ENCODE data around the gene USP32. TPM values are rescaled to one million over a fixed set of nuclear protein-coding genes. Genes with fewer than 3 reads are reported as not detected.
"Not testable (repeated sequence)": the region's sequence is repeated elsewhere in the genome, so short reads cannot be mapped to it uniquely, and the experiment has no call there.

USP32 gene
- total and polyA plus RNA-seq, 2 donors from 2014 or later: 14.6 to 53.1 TPM

DNA sequence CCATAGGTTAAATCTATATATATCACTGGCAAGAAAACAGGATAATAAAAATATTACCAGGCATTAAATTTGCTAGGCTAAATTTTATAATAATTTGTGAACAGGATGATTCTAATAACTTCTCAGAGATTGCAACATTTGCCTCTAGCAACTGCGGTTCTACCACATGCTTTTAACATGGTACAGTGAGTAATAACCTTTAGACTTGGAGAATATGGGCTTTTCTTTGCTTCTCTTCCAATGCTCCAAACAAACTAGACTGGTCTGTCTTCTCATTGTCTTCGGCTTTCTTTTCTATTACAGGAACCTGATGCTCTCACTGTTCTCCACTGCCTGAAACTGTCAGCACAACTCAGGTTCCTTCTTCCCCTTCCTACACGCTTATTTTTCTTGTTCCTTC lies 161.6 kb downstream of the USP32 start:
- Histone ChIP-seq H3K27me3 (ENCODE audit: control insufficient read depth, insufficient read depth, low read length) (no peaks in the 10 kb centered on the region), H3K27ac (ENCODE audit: low read depth in 2 of 2, low read length in 2 of 2) (no peak overlapping the region), H3K9me3 (ENCODE audit: control insufficient read depth in 2 of 3, insufficient read depth in 1 of 3, low read length in 3 of 3) (no peaks in the 10 kb centered on the region), H3K36me3 (ENCODE audit: control insufficient read depth in 2 of 3, insufficient read depth in 3 of 3, low read length in 3 of 3) (peaks cover 0 to 6% (median 1%) of the 10 kb centered on the region in 3 donors), H3K4me3 (ENCODE audit: low read length in 3 of 3) (no peak overlapping the region), H3K9ac (ENCODE audit: low read length in 3 of 3) (no peak overlapping the region), H3K4me1 (ENCODE audit: control insufficient read depth in 2 of 3, insufficient read depth in 2 of 3, low read depth in 1 of 3, low read length in 3 of 3) (no peaks in the 10 kb centered on the region)
- DNase-seq (no peak), FAIRE-seq (no peak)
- TF ChIP-seq, protein P1, sequence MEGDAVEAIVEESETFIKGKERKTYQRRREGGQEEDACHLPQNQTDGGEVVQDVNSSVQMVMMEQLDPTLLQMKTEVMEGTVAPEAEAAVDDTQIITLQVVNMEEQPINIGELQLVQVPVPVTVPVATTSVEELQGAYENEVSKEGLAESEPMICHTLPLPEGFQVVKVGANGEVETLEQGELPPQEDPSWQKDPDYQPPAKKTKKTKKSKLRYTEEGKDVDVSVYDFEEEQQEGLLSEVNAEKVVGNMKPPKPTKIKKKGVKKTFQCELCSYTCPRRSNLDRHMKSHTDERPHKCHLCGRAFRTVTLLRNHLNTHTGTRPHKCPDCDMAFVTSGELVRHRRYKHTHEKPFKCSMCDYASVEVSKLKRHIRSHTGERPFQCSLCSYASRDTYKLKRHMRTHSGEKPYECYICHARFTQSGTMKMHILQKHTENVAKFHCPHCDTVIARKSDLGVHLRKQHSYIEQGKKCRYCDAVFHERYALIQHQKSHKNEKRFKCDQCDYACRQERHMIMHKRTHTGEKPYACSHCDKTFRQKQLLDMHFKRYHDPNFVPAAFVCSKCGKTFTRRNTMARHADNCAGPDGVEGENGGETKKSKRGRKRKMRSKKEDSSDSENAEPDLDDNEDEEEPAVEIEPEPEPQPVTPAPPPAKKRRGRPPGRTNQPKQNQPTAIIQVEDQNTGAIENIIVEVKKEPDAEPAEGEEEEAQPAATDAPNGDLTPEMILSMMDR (IDR thresholded peaks at IDR 0.05; ENCODE audit: borderline replicate concordance, extremely low read depth, insufficient read depth): no peak
- intact Hi-C loops (cut with DNase I): no loop called here

DNA sequence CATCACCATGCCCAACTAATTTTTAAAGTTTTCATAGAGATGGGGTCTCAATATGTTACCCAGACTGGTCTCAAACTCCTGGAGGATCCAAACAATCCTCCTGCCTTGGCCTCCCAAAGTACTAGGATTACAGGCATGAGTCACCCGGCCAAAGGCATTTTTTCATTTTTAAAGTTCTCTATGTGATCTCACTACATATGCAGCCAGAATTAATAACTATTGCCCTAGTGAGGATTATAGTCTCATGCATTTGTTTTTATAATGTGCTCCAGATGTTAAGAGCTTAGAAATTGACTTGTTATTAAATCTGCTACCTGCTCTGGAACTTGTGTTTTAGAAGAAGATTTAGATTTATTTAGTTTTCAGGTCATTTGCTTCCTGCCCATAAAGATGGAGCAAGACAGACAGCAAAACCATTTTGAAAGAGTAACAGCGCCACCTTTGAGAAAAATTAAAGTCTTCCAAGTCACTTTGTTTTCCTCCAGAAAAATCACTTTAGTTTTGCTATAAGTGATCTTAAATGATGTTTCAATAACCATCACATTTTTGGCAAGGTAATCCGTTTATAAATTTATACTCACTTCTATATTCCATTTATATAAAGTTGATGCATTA lies 162.6 kb downstream of the USP32 start:
- FAIRE-seq (no peak), DNase-seq (no peak)
- no peaks in the 10 kb centered on the region for H3K4me1 ChIP-seq (ENCODE audit: control insufficient read depth in 2 of 3, insufficient read depth in 2 of 3, low read depth in 1 of 3, low read length in 3 of 3)
- intact Hi-C loops (cut with DNase I): no loop called here
- H3K9me3 ChIP-seq (ENCODE audit: control insufficient read depth in 2 of 3, insufficient read depth in 1 of 3, low read length in 3 of 3): no peaks in the 10 kb centered on the region
- TF ChIP-seq, protein P1 (IDR thresholded peaks at IDR 0.05; ENCODE audit: borderline replicate concordance, extremely low read depth, insufficient read depth): no peak
- H3K4me3 ChIP-seq (ENCODE audit: low read length in 3 of 3): no peak overlapping the region
- H3K36me3 ChIP-seq (ENCODE audit: control insufficient read depth in 2 of 3, insufficient read depth in 3 of 3, low read length in 3 of 3): peaks cover 2 to 6% (median 2%) of the 10 kb centered on the region in 3 donors
- H3K9ac ChIP-seq (ENCODE audit: low read length in 3 of 3): no peak overlapping the region
- H3K27ac ChIP-seq (ENCODE audit: low read depth in 2 of 2, low read length in 2 of 2): no peak overlapping the region
- no peaks in the 10 kb centered on the region for H3K27me3 ChIP-seq (ENCODE audit: control insufficient read depth, insufficient read depth, low read length)

DNA sequence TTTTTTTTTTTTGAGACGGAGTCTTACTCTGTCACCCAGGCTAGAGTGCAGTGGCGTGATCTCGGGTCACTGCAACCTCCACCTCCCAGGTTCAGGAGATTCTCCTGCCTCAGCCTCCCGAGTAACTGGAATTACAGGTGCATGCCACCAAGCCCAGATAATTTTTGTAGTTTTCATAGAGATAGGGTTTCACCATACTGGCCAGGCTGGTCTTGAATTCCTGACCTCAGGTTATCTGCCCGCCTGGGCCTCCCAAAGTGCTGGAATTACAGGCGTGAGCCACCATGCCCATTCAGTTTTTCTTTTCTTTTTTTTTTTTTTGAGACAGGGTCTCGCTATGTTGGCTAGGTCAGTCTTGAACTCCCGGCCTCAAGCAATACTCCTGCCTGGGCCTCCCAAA lies 164.7 kb downstream of the USP32 start:
- DNase-seq; H3K9me3 ChIP-seq (ENCODE audit: control insufficient read depth in 2 of 3, insufficient read depth in 1 of 3, low read length in 3 of 3); H3K4me1 ChIP-seq (ENCODE audit: control insufficient read depth in 2 of 3, insufficient read depth in 2 of 3, low read depth in 1 of 3, low read length in 3 of 3); H3K27me3 ChIP-seq (ENCODE audit: control insufficient read depth, insufficient read depth, low read length); H3K4me3 ChIP-seq (ENCODE audit: low read length in 3 of 3); H3K9ac ChIP-seq (ENCODE audit: low read length in 3 of 3); FAIRE-seq; intact Hi-C loops (cut with DNase I); H3K27ac ChIP-seq (ENCODE audit: low read depth in 2 of 2, low read length in 2 of 2): not testable (repeated sequence)
- H3K36me3 ChIP-seq (ENCODE audit: control insufficient read depth in 2 of 3, insufficient read depth in 3 of 3, low read length in 3 of 3): peaks cover 4 to 20% (median 6%) of the 10 kb centered on the region in 3 donors

DNA sequence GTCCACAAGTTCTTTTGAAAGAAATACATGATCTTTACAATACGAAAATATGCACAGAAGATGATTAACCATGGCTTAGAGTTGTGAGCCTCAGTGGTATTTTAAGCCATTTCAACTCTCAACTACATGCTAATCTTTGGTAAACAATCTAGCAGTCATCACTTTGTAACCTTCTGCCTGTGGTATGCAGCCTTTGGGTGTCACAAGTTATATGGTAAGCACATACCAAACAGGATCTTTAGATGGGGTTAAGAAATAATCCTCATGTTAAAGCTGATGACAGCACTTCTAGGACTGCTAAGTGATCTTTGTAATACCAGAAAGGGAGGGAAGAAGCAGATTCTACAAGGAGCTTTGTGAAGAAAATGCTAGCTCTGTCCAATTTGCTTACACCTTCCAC lies 167.9 kb downstream of the USP32 start:
- peaks cover 4 to 31% (median 11%) of the 10 kb centered on the region in 3 donors for H3K36me3 ChIP-seq (ENCODE audit: control insufficient read depth in 2 of 3, insufficient read depth in 3 of 3, low read length in 3 of 3)
- no peak overlapping the region for H3K4me3 ChIP-seq (ENCODE audit: low read length in 3 of 3)
- intact Hi-C loops (cut with DNase I): no loop called here
- H3K4me1 ChIP-seq (ENCODE audit: control insufficient read depth in 2 of 3, insufficient read depth in 2 of 3, low read depth in 1 of 3, low read length in 3 of 3): no peaks in the 10 kb centered on the region
- TF ChIP-seq, protein P1 (IDR thresholded peaks at IDR 0.05; ENCODE audit: borderline replicate concordance, extremely low read depth, insufficient read depth): no peak
- no peak for DNase-seq
- no peak overlapping the region for H3K9ac ChIP-seq (ENCODE audit: low read length in 3 of 3)
- no peaks in the 10 kb centered on the region for H3K9me3 ChIP-seq (ENCODE audit: control insufficient read depth in 2 of 3, insufficient read depth in 1 of 3, low read length in 3 of 3)
- FAIRE-seq: no peak
- no peak overlapping the region for H3K27ac ChIP-seq (ENCODE audit: low read depth in 2 of 2, low read length in 2 of 2)
- no peaks in the 10 kb centered on the region for H3K27me3 ChIP-seq (ENCODE audit: control insufficient read depth, insufficient read depth, low read length)
